Upper lobe of left lung (tissue), 6 donors: ENCODE results near the gene GNG7. TPM values are rescaled to one million over a fixed set of nuclear protein-coding genes. Genes with fewer than 3 reads are reported as not detected.

Experiments
- ATAC-seq, 2 donors: fragments of 200-7000 bp; cut with Tn5 transposase; one replicate each; pipeline ENCODE4 v1.9.1; 2022; ENCODE audit warnings: mild to moderate bottlenecking in 2 of 2, moderate library complexity in 2 of 2; ENCODE audit not compliant: low FRiP score in 2 of 2
- DNase-seq, 2 donors: peaks; one replicate each; pipeline ENCODE4 v3.0.0-alpha.2; 2019 to 2020
- H3K27ac ChIP-seq, 4 donors: fragments of 200-600 bp; sonication (generic); one replicate each; pipeline ENCODE4 v1.5.1; 2016 to 2019
- H3K27me3 ChIP-seq, 4 donors: fragments of 200-600 bp; sonication (generic); one replicate each; pipeline ENCODE4 v1.5.1; 2017 to 2019
- H3K36me3 ChIP-seq, 4 donors: fragments of 200-600 bp; sonication (generic); one replicate each; pipeline ENCODE4 v1.5.1; 2016 to 2019
- H3K4me1 ChIP-seq, 4 donors: fragments of 200-600 bp; sonication (generic); one replicate each; pipeline ENCODE4 v1.5.1; 2018 to 2019
- H3K4me3 ChIP-seq, 4 donors: fragments of 200-600 bp; sonication (generic); one replicate each; pipeline ENCODE4 v1.5.1; 2017 to 2019; ENCODE audit warnings: mild to moderate bottlenecking in 2 of 4, moderate library complexity in 1 of 4
- H3K9me3 ChIP-seq, 4 donors: fragments of 200-600 bp; sonication (generic); one replicate each; pipeline ENCODE4 v1.5.1; 2018 to 2019
- CTCF ChIP-seq, 6 experiments: fragments of 450-650 bp in 4 of 6; fragments of 200-600 bp in 2 of 6; sonication (generic) in 2 of 6; IDR thresholded peaks; one replicate each; pipeline ENCODE4 v1.5.1; 2016 to 2019; ENCODE audit warnings: antibody characterized with exemption in 6 of 6
- EP300 ChIP-seq, 4 donors: sonication (generic); formaldehyde crosslinking; IDR thresholded peaks; one replicate each; pipeline ENCODE4 v1.5.1; 2017; ENCODE audit warnings: antibody characterized with exemption in 4 of 4, control low read depth in 2 of 4
- POLR2A ChIP-seq, 4 donors: fragments of 450-650 bp; IDR thresholded peaks; one replicate each; pipeline ENCODE4 v1.5.1; 2016 to 2017; ENCODE audit warnings: antibody characterized with exemption in 4 of 4, mild to moderate bottlenecking in 2 of 4
- POLR2AphosphoS5 ChIP-seq, 2 donors: sonication (generic); formaldehyde crosslinking; IDR thresholded peaks; one replicate each; pipeline ENCODE4 v1.5.1; 2017; ENCODE audit warnings: antibody characterized with exemption in 2 of 2
- WGBS, 2 donors: methylation state at CpG; one replicate each; pipeline ENCODE4 v1.1.5; 2017 to 2018; 5-methylcytosine and 5-hydroxymethylcytosine counted together
- total RNA-seq, 6 donors: library from RNA; depleted of rRNA in 4 of 6; stranded (reverse); fragments of >200 nt in 4 of 6; gene quantifications; one replicate each; pipeline versions ENCODE4 v1.1.0 to v1.2.1, GENCODE V29; 2016 to 2021
- donor health status: DM: no; HTN: no; CAD: no; lungs with moderate emphysema.
- donor health status: DM: no; HTN: yes; CAD: no; lungs with severe emphysema.

The GNG7 gene
- total RNA-seq, 6 donors from 2014 or later, result 3.5 to 7.7 (median 7.1) TPM

GRCh38 chr19:2701361-2702169, 929 bp downstream of the GNG7 start:
- no peaks in the 10 kb centered on the region for H3K27me3 ChIP-seq
- no peak for TF ChIP-seq CTCF (IDR thresholded peaks at IDR 0.05)
- no peak for TF ChIP-seq POLR2A (IDR thresholded peaks at IDR 0.05)
- no peak for TF ChIP-seq POLR2AphosphoS5 (IDR thresholded peaks at IDR 0.05)
- no peak for TF ChIP-seq EP300 (IDR thresholded peaks at IDR 0.05)
- H3K4me3 ChIP-seq, result peak overlapping the region in 3 of 4 donors; percentile 68 to 79 (median 69)
- no peaks in the 10 kb centered on the region for H3K36me3 ChIP-seq
- H3K27ac ChIP-seq, result peak overlapping the region in 2 of 4 donors; percentile 70 to 80
- ATAC-seq (no peak), DNase-seq (no peak)
- no peaks in the 10 kb centered on the region for H3K9me3 ChIP-seq
- peaks cover 6 to 22% (median 12%) of the 10 kb centered on the region in 4 donors for H3K4me1 ChIP-seq
- 7 to 8% methylated on average over 9 of the region's 9 CpGs for WGBS, 2 donors

GRCh38 chr19:2700660-2701360, 1.7 kb downstream of the GNG7 start:
- Histone ChIP-seq H3K9me3 (no peaks in the 10 kb centered on the region), H3K4me1 (peaks cover 7 to 24% (median 12%) of the 10 kb centered on the region in 4 donors), H3K27ac (peak overlapping the region in 1 of 4 donors; percentile 8), H3K4me3 (peak overlapping the region in 1 of 4 donors; percentile 79), H3K27me3 (no peaks in the 10 kb centered on the region), H3K36me3 (no peaks in the 10 kb centered on the region)
- TF ChIP-seq EP300 (IDR thresholded peaks at IDR 0.05), result no peak
- no peak for TF ChIP-seq POLR2A (IDR thresholded peaks at IDR 0.05)
- TF ChIP-seq CTCF (IDR thresholded peaks at IDR 0.05), result no peak
- TF ChIP-seq POLR2AphosphoS5 (IDR thresholded peaks at IDR 0.05), result no peak
- 61 to 67% methylated on average over 26 of the region's 26 CpGs for WGBS, 2 donors
- ATAC-seq (no peak), DNase-seq (no peak)

- no peaks in the 10 kb centered on the region for H3K27me3 ChIP-seq
- H3K4me3 ChIP-seq, result no peak overlapping the region
- H3K27ac ChIP-seq, result peak overlapping the region in 1 of 4 donors; percentile 7
- DNase-seq, result no peak
- WGBS, 2 donors, result 78 to 83% methylated on average over 15 of the region's 15 CpGs
- peaks cover 13 to 37% (median 21%) of the 10 kb centered on the region in 4 donors for H3K4me1 ChIP-seq
- ATAC-seq, result no peak
- no peaks in the 10 kb centered on the region for H3K36me3 ChIP-seq
- TF ChIP-seq POLR2AphosphoS5 (IDR thresholded peaks at IDR 0.05) (no peak), POLR2A (IDR thresholded peaks at IDR 0.05) (no peak), CTCF (IDR thresholded peaks at IDR 0.05) (no peak), EP300 (IDR thresholded peaks at IDR 0.05) (no peak)
- H3K9me3 ChIP-seq, result no peaks in the 10 kb centered on the region
Observed at GRCh38 chr19:2699413-2700140, 2.9 kb downstream of the GNG7 start.

GRCh38 chr19:2694196-2694595, 8.3 kb downstream of the GNG7 start:
- Histone ChIP-seq H3K27ac (peak overlapping the region in 3 of 4 donors; percentile 61 to 78 (median 73)), H3K9me3 (no peaks in the 10 kb centered on the region), H3K27me3 (no peaks in the 10 kb centered on the region), H3K4me1 (peaks cover 7 to 26% (median 13%) of the 10 kb centered on the region in 4 donors), H3K4me3 (no peak overlapping the region), H3K36me3 (no peaks in the 10 kb centered on the region)
- no peak for TF ChIP-seq CTCF (IDR thresholded peaks at IDR 0.05)
- no peak for TF ChIP-seq EP300 (IDR thresholded peaks at IDR 0.05)
- no peak for TF ChIP-seq POLR2A (IDR thresholded peaks at IDR 0.05)
- no peak for TF ChIP-seq POLR2AphosphoS5 (IDR thresholded peaks at IDR 0.05)
- 43 to 68% methylated on average over 5 of the region's 5 CpGs for WGBS, 2 donors
- no peak for DNase-seq
- ATAC-seq, result no peak
